ENCODE results near the gene PIAS4. TPM values are rescaled to one million over a fixed set of nuclear protein-coding genes. Genes with fewer than 3 reads are reported as not detected.

Gene PIAS4
- total and polyA plus RNA-seq, 9 of the 15 experiments (the other 6 are each of a cell fraction or from before 2014, with no cell fraction given): 0.27 to 34.9 (median 14.4) TPM

DNA sequence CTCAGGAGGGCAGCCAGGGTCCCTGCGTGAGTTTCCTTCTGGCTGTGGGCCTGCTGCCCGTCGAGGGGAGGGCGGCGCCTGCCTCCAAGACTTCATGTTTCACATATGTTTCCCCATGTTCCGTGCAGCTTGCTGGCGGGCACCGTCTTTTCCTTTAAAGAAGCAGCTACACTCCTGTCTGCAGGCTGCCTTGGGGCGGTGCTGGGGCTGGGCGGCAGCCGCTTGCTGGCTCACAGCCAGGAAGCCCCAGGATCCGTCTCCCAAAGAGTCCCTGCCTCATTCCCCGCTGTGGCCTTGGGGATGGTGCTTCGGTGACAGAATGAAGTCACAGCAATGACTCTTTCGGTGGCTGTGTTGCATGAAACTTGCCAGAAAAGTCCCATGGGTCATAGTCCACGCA lies 24.9 kb downstream of the PIAS4 start:
- Histone ChIP-seq H3K4me3 (no peak overlapping the region), H3K9me3 (replicated peaks; ENCODE audit: control insufficient read depth, insufficient read depth, low read depth, low read length) (peaks cover 6% of the 10 kb centered on the region), H2AFZ (ENCODE audit: low read depth, low read length) (no peak overlapping the region), H3K4me2 (ENCODE audit: insufficient read depth, low read length) (no peak overlapping the region), H3K27ac (ENCODE audit: extremely low read depth, low read depth, low read length) (no peak overlapping the region), H3K36me3 (ENCODE audit: control insufficient read depth, insufficient read depth, low read length) (peaks cover 66% of the 10 kb centered on the region), H4K20me1 (replicated peaks; ENCODE audit: control insufficient read depth, insufficient read depth, low read length) (no peaks in the 10 kb centered on the region; the same call in 1 of the 2 replicates), H3K9ac (ENCODE audit: insufficient read depth in 1 of 2, low read depth in 2 of 2, low read length in 2 of 2) (peak overlapping the region in 1 of 2 experiments; percentile 35; a peak in 1 of 4 replicates), H3K79me2 (ENCODE audit: control insufficient read depth, insufficient read depth, low read length) (no peaks in the 10 kb centered on the region), H3K27me3 (ENCODE audit: control insufficient read depth in 2 of 2, insufficient read depth in 2 of 2, low read length in 2 of 2) (no peaks in the 10 kb centered on the region), H3K4me1 (replicated peaks in 1 of 2; ENCODE audit: control insufficient read depth in 2 of 2, insufficient read depth in 2 of 2, low read length in 2 of 2) (peaks cover 0 to 40% of the 10 kb centered on the region in 2 experiments; a peak in 2 of 5 replicates), H3K9me1 (ENCODE audit: control insufficient read depth, insufficient read depth, low read length) (no peaks in the 10 kb centered on the region)
- ChIA-PET CTCF (ENCODE audit: low intra/inter-chr PET ratio) (no interaction called here), POLR2A (no interaction called here)
- 86% methylated on average over 11 of the region's 16 CpGs for WGBS (ENCODE audit: insufficient coverage, low coverage, missing lambda C conversion rate)
- ATAC-seq (no peak), DNase-seq (ENCODE audit: extremely low read depth in 1 of 4, low spot score in 3 of 4) (no peak), FAIRE-seq (no peak)
- no TSS peak for BruUV-seq (replicated peaks)
- in situ Hi-C loops (cut with MboI) (no loop called here), intact Hi-C loops (cut with micrococcal nuclease) (no loop called here)
- TF ChIP-seq NFIC (IDR thresholded peaks at IDR 0.05) (peak; percentile 78), BRCA1 (IDR thresholded peaks at IDR 0.05) (no peak), BRCA1 (CRISPR knock-in tag; IDR thresholded peaks at IDR 0.05) (no peak), CBX3 (IDR thresholded peaks at IDR 0.05; ENCODE audit: borderline replicate concordance in 1 of 2, low read length in 2 of 2) (no peak), ZNF551 (CRISPR knock-in tag; IDR thresholded peaks at IDR 0.05) (no peak), ZNF77 (CRISPR knock-in tag; IDR thresholded peaks at IDR 0.05) (no peak), MED1 (CRISPR knock-in tag; IDR thresholded peaks at IDR 0.05; ENCODE audit: borderline replicate concordance) (no peak), RBFOX2 (IDR thresholded peaks at IDR 0.05; ENCODE audit: low read depth, low read length) (0 out of 2 replicates have a peak, but pooled peaks have one; percentile 8), ELF4 (CRISPR knock-in tag; IDR thresholded peaks at IDR 0.05) (no peak), MEIS2 (IDR thresholded peaks at IDR 0.05; ENCODE audit: partially characterized antibody) (no peak), TSC22D4 (tag; IDR thresholded peaks at IDR 0.05) (no peak), SAFB (IDR thresholded peaks at IDR 0.05; ENCODE audit: borderline replicate concordance, low read depth, low read length) (no peak)
- TF ChIP-seq, protein P1, sequence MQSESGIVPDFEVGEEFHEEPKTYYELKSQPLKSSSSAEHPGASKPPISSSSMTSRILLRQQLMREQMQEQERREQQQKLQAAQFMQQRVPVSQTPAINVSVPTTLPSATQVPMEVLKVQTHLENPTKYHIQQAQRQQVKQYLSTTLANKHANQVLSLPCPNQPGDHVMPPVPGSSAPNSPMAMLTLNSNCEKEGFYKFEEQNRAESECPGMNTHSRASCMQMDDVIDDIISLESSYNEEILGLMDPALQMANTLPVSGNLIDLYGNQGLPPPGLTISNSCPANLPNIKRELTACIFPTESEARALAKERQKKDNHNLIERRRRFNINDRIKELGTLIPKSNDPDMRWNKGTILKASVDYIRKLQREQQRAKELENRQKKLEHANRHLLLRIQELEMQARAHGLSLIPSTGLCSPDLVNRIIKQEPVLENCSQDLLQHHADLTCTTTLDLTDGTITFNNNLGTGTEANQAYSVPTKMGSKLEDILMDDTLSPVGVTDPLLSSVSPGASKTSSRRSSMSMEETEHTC (IDR thresholded peaks at IDR 0.05): no peak
- TF ChIP-seq, protein P2, sequence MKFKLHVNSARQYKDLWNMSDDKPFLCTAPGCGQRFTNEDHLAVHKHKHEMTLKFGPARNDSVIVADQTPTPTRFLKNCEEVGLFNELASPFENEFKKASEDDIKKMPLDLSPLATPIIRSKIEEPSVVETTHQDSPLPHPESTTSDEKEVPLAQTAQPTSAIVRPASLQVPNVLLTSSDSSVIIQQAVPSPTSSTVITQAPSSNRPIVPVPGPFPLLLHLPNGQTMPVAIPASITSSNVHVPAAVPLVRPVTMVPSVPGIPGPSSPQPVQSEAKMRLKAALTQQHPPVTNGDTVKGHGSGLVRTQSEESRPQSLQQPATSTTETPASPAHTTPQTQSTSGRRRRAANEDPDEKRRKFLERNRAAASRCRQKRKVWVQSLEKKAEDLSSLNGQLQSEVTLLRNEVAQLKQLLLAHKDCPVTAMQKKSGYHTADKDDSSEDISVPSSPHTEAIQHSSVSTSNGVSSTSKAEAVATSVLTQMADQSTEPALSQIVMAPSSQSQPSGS (CRISPR knock-in tag; IDR thresholded peaks at IDR 0.05): no peak
